AG09319 (cell line): Measurements from ENCODE around the gene ANKLE1.
"Not testable (repeated sequence)": the region's sequence is repeated elsewhere in the genome, so short reads cannot be mapped to it uniquely, and the experiment has no call there.

Source experiments
- DNase-seq: peaks from one replicate; pipeline ENCODE4 v3.0.0-alpha.2; 2010; ENCODE audit warnings: low read depth; ENCODE audit errors: extremely low read depth
- TF ChIP-seq, protein P1 (sequence below): IDR thresholded peaks from 2 replicates; pipeline ENCODE4 v1.5.1; 2011; ENCODE audit warnings: low read depth, mild to moderate bottlenecking, inconsistent platforms, low read length, moderate library complexity

Gene ANKLE1

DNA sequence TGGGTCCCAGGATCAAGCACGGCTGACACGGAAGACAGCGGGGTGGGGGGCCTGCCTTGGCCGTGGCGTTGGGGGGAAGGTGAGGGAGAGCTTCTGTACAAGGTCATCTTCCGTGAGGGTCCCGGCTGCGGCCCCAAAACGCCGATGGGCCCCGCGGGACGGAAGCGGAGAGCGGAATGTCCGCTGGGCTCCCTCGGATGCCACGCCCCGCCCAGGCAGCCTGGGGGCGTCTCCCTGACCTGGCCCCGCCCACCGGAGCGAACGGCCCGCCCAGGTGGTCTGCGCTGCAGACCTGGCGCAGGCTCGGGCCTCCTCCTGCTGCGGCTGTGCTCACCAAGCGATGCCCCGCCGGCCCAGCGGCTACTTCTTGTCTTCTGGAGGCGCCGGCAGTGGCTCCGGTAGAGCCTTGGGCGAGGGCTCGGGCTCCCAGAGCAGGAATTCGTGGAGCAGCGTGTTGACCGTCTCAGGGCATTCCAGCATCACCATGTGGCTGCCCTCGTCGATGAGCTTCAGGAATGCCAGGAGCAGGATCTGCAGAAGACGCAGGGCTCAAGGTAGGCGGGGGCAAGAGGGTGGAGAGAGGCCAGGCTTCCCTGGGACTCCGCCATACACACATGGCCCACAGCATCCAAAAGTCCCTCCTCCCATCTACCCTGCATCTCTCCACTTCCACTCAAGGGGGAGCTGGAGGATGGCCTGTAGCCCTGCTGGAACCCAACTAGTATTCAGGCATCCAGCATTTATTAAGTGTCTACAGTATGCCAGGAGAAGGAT is 10.8 kb downstream of the ANKLE1 start:
- peak; percentile 59 for DNase-seq
- TF ChIP-seq, protein P1, sequence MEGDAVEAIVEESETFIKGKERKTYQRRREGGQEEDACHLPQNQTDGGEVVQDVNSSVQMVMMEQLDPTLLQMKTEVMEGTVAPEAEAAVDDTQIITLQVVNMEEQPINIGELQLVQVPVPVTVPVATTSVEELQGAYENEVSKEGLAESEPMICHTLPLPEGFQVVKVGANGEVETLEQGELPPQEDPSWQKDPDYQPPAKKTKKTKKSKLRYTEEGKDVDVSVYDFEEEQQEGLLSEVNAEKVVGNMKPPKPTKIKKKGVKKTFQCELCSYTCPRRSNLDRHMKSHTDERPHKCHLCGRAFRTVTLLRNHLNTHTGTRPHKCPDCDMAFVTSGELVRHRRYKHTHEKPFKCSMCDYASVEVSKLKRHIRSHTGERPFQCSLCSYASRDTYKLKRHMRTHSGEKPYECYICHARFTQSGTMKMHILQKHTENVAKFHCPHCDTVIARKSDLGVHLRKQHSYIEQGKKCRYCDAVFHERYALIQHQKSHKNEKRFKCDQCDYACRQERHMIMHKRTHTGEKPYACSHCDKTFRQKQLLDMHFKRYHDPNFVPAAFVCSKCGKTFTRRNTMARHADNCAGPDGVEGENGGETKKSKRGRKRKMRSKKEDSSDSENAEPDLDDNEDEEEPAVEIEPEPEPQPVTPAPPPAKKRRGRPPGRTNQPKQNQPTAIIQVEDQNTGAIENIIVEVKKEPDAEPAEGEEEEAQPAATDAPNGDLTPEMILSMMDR: peak; percentile 80

DNA sequence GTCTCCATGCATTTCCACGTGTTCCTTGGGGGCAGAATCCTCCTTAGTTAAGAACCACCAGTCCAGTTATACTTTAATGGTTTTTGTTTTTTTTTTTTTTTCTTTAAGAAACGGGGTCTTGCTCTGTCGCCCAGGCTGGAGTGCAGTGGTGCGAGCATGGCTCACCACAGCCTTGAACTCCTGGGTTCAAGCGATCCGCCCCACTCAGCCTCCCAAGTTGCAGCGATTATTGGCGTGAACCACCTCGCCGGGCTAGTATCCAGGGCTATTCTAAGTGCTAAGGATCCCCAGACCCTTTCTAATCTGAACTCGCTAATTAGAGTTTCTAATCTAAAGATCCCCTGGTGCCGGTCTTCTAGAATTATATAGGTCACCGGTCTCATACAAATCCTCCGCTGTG is 11.9 kb downstream of the ANKLE1 start:
- DNase-seq: no peak
- TF ChIP-seq, protein P1: no peak

DNA sequence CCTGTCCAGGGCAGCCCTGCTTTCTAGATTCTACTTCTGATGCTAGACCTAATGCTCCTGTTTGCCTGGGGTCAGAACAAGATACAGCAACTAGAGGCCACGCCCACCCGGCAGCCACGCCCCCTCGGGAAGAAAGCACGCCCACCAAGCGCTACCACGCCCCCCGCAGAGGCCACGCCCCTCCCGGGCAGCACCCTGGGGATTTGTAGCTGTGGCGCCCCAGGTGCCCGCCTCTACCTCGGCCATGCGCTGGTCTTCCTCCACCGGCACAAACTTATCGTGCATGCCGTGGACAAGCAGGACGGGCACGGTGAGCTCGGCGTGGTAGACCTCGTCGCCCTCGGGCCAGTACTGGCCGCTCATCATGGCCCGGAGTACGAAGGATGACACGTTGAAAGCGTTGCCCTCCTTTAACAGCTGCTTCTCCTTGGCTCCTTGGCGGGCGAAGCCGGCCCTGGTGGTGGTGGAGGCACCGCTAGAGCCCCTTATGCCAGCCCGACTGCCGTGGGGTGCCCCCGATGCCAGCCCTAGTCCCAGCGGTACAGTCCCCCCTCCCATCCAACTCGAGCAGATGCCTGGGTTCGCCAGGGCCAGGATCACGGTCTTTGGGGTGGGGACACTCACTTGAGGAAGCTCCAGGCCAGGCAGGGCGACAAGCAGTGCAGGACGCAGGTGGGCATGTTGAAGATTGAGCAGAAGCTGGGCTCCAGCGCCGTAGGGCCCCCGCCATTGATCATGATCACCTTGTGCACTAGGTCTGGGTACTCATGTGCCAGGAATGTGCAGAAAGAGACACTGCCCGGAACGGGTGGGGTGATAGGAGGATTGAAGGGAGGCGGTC is 12.6 kb downstream of the ANKLE1 start:
- TF ChIP-seq, protein P1: no peak
- DNase-seq: no peak

DNA sequence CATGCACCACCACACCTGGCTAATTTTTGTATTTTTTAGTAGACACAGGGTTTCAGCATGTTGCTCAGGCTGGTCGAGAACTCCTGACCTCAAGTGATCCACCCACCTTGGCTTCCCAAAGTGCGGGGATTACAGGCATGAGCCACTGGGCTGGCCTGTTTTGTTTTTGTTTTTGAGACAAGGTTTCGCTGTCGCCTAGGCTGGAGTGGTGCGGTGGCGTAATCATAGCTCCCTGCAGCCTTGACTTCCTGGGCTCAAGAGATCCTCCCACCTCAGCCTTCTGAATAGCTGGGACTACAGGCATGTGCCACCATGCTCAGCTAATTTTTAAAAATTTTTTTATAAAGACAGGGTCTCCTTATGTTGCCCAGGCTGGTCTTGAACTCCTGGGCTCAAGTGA is 13.8 kb downstream of the ANKLE1 start:
- not testable (repeated sequence) for DNase-seq

DNA sequence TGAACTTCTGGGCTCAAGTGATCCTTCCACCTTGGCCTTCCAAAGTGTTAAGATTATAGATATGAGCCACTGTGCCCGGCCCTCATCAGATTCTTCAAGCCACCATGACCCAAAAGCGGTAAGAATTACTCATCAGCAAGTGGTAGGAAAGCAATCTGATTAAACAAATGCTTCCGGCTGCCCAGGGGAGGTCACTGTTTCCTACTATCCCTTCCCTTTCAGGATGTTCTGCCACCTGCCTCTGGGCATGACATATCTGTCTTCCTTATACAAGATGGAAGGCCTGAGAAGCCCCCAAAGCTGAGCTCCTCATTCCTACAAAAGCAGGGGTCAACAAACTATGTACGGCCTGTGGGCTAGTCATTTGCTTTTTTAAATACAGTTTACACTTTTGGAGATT is 14.6 kb downstream of the ANKLE1 start:
- no peak for DNase-seq

DNA sequence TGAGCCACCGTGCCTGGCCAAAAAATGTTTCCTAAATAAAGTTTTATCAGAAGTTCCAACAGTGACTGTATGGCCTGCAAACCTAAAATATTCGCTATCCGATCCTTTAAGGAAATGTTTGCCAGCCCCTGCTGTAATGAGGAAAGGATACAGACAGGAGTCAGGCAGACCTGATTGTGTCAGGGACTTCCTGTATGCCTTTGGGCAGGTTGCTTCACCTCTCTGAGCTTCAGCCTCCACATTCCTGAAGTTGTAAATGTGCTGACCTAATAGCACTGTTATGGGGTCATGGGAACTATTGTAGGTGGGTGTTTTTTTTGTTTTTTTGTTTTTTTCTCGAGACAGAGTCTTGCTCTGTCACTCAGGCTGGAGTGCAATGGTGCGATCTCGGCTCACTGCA is 15.3 kb downstream of the ANKLE1 start:
- TF ChIP-seq, protein P1: no peak
- DNase-seq: no peak

More for the DNA sequence above, 14.6 kb downstream of the ANKLE1 start:
- TF ChIP-seq, protein P1: no peak; the same call in 1 of the 2 replicates

DNA sequence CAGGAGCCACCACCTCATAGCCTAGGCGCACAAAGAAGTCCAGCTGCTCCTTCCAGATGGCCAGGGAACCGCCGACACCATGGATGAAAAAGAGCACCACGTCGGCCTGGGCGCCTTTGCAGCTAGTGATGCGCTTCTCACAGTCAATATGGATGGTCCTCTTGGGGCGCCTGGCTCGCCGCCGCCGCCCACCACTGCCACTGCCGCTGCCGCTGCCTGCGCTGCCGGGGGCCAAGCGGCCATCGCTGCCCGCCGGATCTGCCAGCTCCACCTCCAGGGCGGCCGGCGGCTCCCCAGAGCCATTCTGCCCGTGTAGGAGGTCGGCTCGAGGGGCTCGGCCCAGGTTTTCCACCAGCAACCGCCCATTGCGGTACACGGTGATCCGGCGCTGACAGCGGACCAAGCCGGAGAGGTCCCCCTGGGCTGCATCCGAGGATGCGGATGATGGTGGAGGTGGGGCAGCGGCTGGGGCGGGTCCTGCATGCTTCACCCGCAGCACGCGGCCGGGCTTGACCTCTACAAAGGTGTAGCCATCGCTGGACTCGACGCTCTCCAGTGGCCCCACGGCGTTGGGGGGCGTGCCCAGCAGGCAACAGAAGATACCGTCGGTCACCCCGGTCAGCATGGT is 19.4 kb downstream of the ANKLE1 start:
- TF ChIP-seq, protein P1: no peak
- no peak for DNase-seq
